Calu3 (cell line): ENCODE measurements around the gene PDGFB. TPM values are rescaled to one million over a fixed set of nuclear protein-coding genes. Genes with fewer than 3 reads are reported as not detected.

Source experiments
- BruUV-seq: library from RNA; stranded (reverse); fragments of 400-500 nt; replicated peaks from 2 replicates; lab custom pipeline; 2021; lab: Mats Ljungman, UMichigan
- CTCF ChIA-PET: fragments of 300-600 bp; sonication (Branson Sonifier 250); formaldehyde crosslinking; loops from one replicate; lab custom pipeline; 2022; ENCODE audit warnings: antibody characterized with exemption; lab: Charles Lee
- DNase-seq: peaks from one replicate; pipeline ENCODE4 v3.0.0; 2022
- H3K27ac Mint-ChIP-seq: one replicate; pipeline ENCODE4 v1.8.0; 2022; ENCODE audit warnings: mixed read lengths; ENCODE audit not compliant: unreplicated experiment
- H3K27me3 Mint-ChIP-seq: one replicate; pipeline ENCODE4 v1.8.0; 2022; ENCODE audit warnings: mixed read lengths; ENCODE audit not compliant: unreplicated experiment
- H3K36me3 Mint-ChIP-seq: one replicate; pipeline ENCODE4 v1.8.0; 2022; ENCODE audit warnings: mild to moderate bottlenecking, moderate library complexity, mixed read lengths; ENCODE audit not compliant: insufficient read depth, unreplicated experiment
- H3K4me1 Mint-ChIP-seq: one replicate; pipeline ENCODE4 v1.8.0; 2022; ENCODE audit warnings: mild to moderate bottlenecking, low read depth, mixed read lengths; ENCODE audit not compliant: unreplicated experiment
- H3K4me3 Mint-ChIP-seq: one replicate; pipeline ENCODE4 v1.8.0; 2022; ENCODE audit warnings: mild to moderate bottlenecking, low read depth, moderate library complexity, mixed read lengths; ENCODE audit not compliant: unreplicated experiment
- H3K9me3 Mint-ChIP-seq: one replicate; pipeline ENCODE4 v1.8.0; 2022; ENCODE audit warnings: low read depth, mixed read lengths; ENCODE audit not compliant: unreplicated experiment
- CTCF ChIP-seq: fragments of 200-600 bp; IDR thresholded peaks from one replicate; pipeline ENCODE4 v1.8.0; 2022; ENCODE audit warnings: antibody characterized with exemption; ENCODE audit not compliant: unreplicated experiment
- intact Hi-C: fragments of 100-400 bp; cut with micrococcal nuclease; formaldehyde crosslinking; loops from one replicate; pipeline ENCODE4 v1.10.0; 2022; ENCODE audit not compliant: unreplicated experiment
- total RNA-seq: library from RNA; stranded (reverse); gene quantifications from 2 replicates; pipeline ENCODE4 v1.2.3, GENCODE V29; 2022

Gene PDGFB
- total RNA-seq, 1 experiment from 2014 or later, result 25.9 TPM

GRCh38 chr22:39179401-39179827, 65.4 kb downstream of the PDGFB start:
- intact Hi-C loops, result loop anchor here (5.0 to 10.0 kb wide), 2 partner anchors 33 to 65 kb away; partner anchors contain the start of gene PDGFB
- Mint-ChIP-seq H3K4me3 (no peak overlapping the region), H3K27ac (no peak overlapping the region), H3K9me3 (peaks cover 6% of the 10 kb centered on the region), H3K4me1 (peaks cover 31% of the 10 kb centered on the region), H3K36me3 (peaks cover 18% of the 10 kb centered on the region), H3K27me3 (no peaks in the 10 kb centered on the region)
- BruUV-seq, result no TSS peak
- DNase-seq, result no peak
- no peak for TF ChIP-seq CTCF
- CTCF ChIA-PET, result no interaction called here

GRCh38 chr22:39178206-39179111, 66.3 kb downstream of the PDGFB start:
- Mint-ChIP-seq H3K27me3 (no peaks in the 10 kb centered on the region), H3K36me3 (peaks cover 25% of the 10 kb centered on the region), H3K4me1 (peaks cover 41% of the 10 kb centered on the region), H3K27ac (no peak overlapping the region), H3K9me3 (peaks cover 6% of the 10 kb centered on the region), H3K4me3 (no peak overlapping the region)
- TF ChIP-seq CTCF, result no peak
- intact Hi-C loops, result loop anchor here (5.0 to 10.0 kb wide), 2 partner anchors 34 to 66 kb away; partner anchors contain the start of gene PDGFB
- no TSS peak for BruUV-seq
- CTCF ChIA-PET, result no interaction called here
- DNase-seq, result no peak

- no peak for DNase-seq
- BruUV-seq, result no TSS peak
- H3K4me1 Mint-ChIP-seq, result peaks cover 47% of the 10 kb centered on the region
- no peak for TF ChIP-seq CTCF
- peaks cover 25% of the 10 kb centered on the region for H3K36me3 Mint-ChIP-seq
- no peak overlapping the region for H3K4me3 Mint-ChIP-seq
- intact Hi-C loops, result loop anchor here (5.0 to 10.0 kb wide), 2 partner anchors 35 to 67 kb away; partner anchors contain the start of gene PDGFB
- H3K27ac Mint-ChIP-seq, result no peak overlapping the region
- CTCF ChIA-PET, result no interaction called here
- peaks cover 6% of the 10 kb centered on the region for H3K9me3 Mint-ChIP-seq
- H3K27me3 Mint-ChIP-seq, result no peaks in the 10 kb centered on the region
These were observed 67.0 kb downstream of the PDGFB start for GRCh38 chr22:39177791-39178190.

GRCh38 chr22:39177456-39177775, 67.4 kb downstream of the PDGFB start:
- peaks cover 49% of the 10 kb centered on the region for H3K4me1 Mint-ChIP-seq
- no peak overlapping the region for H3K4me3 Mint-ChIP-seq
- H3K27ac Mint-ChIP-seq, result no peak overlapping the region
- H3K27me3 Mint-ChIP-seq, result no peaks in the 10 kb centered on the region
- no peak for TF ChIP-seq CTCF
- peaks cover 4% of the 10 kb centered on the region for H3K9me3 Mint-ChIP-seq
- BruUV-seq, result no TSS peak
- intact Hi-C loops, result loop anchor here (5.0 to 10.0 kb wide), 2 partner anchors 35 to 67 kb away; partner anchors contain the start of gene PDGFB
- DNase-seq, result no peak
- CTCF ChIA-PET, result no interaction called here
- peaks cover 25% of the 10 kb centered on the region for H3K36me3 Mint-ChIP-seq
